HepG2 (cell line): ENCODE results near the gene GUK1. TPM values are rescaled to one million over a fixed set of nuclear protein-coding genes. Genes with fewer than 3 reads are reported as not detected.

Experiments
- ARNT2 ChIP-seq: sonication (generic); formaldehyde crosslinking; IDR thresholded peaks from 2 replicates; pipeline ENCODE4 v1.8.0; 2022; ENCODE audit warnings: mild to moderate bottlenecking, low read depth, missing genetic modification reagents, moderate library complexity
- HIC2 ChIP-seq: sonication (generic); formaldehyde crosslinking; IDR thresholded peaks from 2 replicates; pipeline ENCODE4 v1.9.0; 2022; ENCODE audit warnings: low read depth, missing genetic modification reagents
- HNRNPL ChIP-seq: fragments of 200-400 bp; formaldehyde crosslinking; IDR thresholded peaks from 2 replicates; pipeline ENCODE4 v1.6.1; 2017; ENCODE audit warnings: mild to moderate bottlenecking, low read depth, low read length
- ZBED4 ChIP-seq: sonication (generic); formaldehyde crosslinking; IDR thresholded peaks from 2 replicates; pipeline ENCODE4 v1.4.0; 2020; ENCODE audit warnings: missing genetic modification reagents, borderline replicate concordance
- ZBTB38 ChIP-seq: sonication (generic); formaldehyde crosslinking; IDR thresholded peaks from 2 replicates; pipeline ENCODE4 v1.5.1; 2020; ENCODE audit warnings: mild to moderate bottlenecking, missing genetic modification reagents
- ZNF142 ChIP-seq: sonication (generic); formaldehyde crosslinking; IDR thresholded peaks from 2 replicates; pipeline ENCODE4 v1.4.0; 2020; ENCODE audit warnings: missing genetic modification reagents
- ZNF740 ChIP-seq: sonication (generic); formaldehyde crosslinking; IDR thresholded peaks from 2 replicates; pipeline ENCODE4 v1.4.0; 2020; ENCODE audit warnings: missing genetic modification reagents
- ZNF883 ChIP-seq: sonication (generic); formaldehyde crosslinking; IDR thresholded peaks from 2 replicates; pipeline ENCODE4 v1.5.1; 2020; ENCODE audit warnings: mild to moderate bottlenecking, missing genetic modification reagents; ENCODE audit errors: not compliant biosample characterization
- polyA plus RNA-seq, 8 experiments: library from polyadenylated mRNA; depleted of rRNA in 3 of 8; stranded (reverse) in 7 of 8; unstranded in 1 of 8; fragments of >200 nt; fragmentation: Illumina TruSeq in 4 of 8; extraction: Trizol in 4 of 8; gene quantifications; 2 replicates each; pipeline versions ENCODE4 v1.2.1 to v1.2.3, GENCODE V29; 2011 to 2016; ENCODE audit warnings: low read depth in 4 of 8, missing spikeins in 1 of 8, mixed read lengths in 1 of 8; ENCODE audit not compliant: insufficient read depth in 1 of 8
- total RNA-seq, 5 experiments: library from RNA; depleted of rRNA; stranded (reverse); fragments of >200 nt; fragmentation: Illumina TruSeq; extraction: Trizol; gene quantifications; 2 replicates each; pipeline ENCODE4 v1.2.3, GENCODE V29; 2016; ENCODE audit warnings: low read depth in 1 of 5

The GUK1 gene
- total and polyA plus RNA-seq, 2 of the 13 experiments (the other 11 are each of a cell fraction or from before 2014, with no cell fraction given), result 116 to 154 TPM

GRCh38 chr1:228151180-228151925, 11.3 kb downstream of the GUK1 start (continued):
- TF ChIP-seq ZNF142 (CRISPR knock-in tag) (no peak), ZBTB38 (no peak), ZNF740 (CRISPR knock-in tag) (peak; percentile 52; the same call in 1 of the 2 replicates), ZBED4 (CRISPR knock-in tag) (no peak), HNRNPL (0 out of 2 replicates have a peak, but pooled peaks have one; percentile 58), HIC2 (peak; percentile 28; the same call in 1 of the 2 replicates), ARNT2 (CRISPR knock-in tag) (no peak), ZNF883 (CRISPR knock-in tag) (peak; percentile 17)
- TF ChIP-seq, all 625 proteins: peak for 6
